ENCODE measurements around the gene WDR1.

The WDR1 gene

DNA sequence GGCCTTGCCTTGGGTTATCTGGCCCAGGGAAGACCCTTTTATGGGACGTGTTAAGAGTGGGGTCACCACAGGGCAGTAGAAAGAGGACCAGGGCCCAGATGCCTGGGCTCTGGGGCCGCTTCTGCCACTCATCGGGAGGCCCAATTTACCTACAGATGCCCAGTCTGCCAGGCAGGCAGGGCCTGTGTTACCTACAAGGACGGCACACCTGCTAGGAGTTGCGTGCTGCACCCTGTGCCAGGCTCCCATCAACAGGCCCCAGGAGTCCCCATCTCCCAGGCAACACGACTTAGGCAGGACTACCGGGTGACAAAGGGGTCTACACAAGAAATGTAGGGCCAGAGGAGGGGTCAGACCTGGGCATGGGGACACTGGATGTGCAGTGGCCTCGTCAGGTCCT is 34.6 kb downstream of the WDR1 start:
- TF ChIP-seq, protein P1, sequence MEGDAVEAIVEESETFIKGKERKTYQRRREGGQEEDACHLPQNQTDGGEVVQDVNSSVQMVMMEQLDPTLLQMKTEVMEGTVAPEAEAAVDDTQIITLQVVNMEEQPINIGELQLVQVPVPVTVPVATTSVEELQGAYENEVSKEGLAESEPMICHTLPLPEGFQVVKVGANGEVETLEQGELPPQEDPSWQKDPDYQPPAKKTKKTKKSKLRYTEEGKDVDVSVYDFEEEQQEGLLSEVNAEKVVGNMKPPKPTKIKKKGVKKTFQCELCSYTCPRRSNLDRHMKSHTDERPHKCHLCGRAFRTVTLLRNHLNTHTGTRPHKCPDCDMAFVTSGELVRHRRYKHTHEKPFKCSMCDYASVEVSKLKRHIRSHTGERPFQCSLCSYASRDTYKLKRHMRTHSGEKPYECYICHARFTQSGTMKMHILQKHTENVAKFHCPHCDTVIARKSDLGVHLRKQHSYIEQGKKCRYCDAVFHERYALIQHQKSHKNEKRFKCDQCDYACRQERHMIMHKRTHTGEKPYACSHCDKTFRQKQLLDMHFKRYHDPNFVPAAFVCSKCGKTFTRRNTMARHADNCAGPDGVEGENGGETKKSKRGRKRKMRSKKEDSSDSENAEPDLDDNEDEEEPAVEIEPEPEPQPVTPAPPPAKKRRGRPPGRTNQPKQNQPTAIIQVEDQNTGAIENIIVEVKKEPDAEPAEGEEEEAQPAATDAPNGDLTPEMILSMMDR (IDR thresholded peaks at IDR 0.05; ENCODE audit: low read depth, low read length), result no peak
- no peak for DNase-seq (ENCODE audit: extremely low read depth, low read depth)

DNA sequence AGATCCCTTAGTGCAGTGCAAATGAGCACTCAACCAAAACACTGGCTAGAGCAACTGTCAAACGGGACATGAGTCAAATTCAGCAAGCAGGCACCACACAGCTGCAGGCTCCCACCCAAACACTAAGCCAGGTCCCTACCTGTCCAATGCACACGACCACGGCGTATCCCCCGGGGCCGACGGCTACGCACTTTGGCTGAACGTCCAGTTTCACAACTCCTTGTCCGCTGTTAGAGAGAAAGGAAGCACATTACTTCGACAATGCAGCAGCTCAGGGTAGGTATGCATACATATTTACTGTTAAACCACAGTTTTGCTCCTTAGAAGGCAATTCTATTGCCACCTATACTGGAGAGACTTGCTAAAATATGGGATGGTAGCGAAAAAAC is 35.4 kb downstream of the WDR1 start:
- TF ChIP-seq, protein P1 (IDR thresholded peaks at IDR 0.05; ENCODE audit: low read depth, low read length), result no peak
- no peak for DNase-seq (ENCODE audit: extremely low read depth, low read depth)

DNA sequence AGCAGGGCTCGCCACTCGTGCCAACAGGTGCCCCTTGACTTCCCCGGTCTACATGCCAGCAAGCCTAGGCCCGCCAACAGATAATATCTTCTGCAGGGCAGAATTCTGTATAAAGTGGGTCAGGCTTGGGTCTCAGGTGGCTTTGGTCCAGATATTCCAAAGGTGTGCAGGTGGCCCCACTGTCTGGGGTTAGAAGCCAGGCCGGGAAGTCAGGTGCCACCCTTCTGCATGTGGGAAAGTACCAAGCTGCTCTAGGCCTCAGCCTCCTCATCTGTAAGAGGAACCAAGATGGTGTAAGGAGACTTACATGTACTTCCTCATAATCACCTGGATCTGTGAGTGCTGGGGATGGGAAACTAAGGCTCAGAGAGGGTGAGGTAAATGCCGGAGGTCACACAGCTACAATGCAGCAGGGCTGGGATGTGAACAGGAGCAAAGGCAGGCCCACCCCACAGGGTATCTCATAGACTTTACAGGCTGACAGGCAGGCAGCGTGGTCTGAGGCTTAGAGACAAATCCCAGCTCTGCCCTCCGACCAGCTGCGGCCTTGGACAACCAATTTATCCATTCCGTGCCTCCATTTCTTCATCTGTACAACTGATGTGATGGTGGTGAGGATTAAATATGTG is 35.9 kb downstream of the WDR1 start:
- DNase-seq (ENCODE audit: extremely low read depth, low read depth), result no peak
- TF ChIP-seq, protein P1 (IDR thresholded peaks at IDR 0.05; ENCODE audit: low read depth, low read length), result no peak

DNA sequence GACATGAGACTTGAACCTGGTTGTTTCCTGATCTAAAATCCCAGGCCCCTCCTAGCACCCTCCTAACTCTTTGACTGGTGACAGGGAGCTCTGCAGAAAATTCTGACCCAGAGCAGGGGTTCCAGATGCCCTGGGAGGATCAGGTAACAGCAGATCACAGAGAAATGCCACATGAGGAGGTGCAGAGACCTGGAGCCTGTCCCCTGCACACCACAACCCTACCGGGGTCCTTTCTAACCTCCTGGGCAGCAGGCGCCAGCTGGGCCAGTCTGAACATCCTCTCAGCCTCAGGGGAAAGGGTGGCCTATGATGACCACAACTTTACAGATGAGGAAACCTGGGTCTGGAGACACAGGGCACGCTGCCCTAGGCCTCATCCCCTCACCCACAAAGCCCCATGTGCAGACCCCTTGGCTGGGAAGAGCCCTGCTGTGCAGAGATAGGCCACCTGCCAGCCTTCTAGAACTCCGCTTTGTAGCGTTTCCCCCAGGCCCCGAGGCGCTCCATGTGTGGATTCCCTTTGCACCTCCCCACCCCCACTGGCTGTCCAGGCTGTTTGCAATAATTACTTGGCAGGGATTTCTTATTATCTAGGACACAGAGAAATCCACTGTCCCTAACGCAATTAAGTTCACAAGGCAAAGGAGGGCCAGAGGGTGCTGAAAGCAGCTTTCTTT is 36.5 kb downstream of the WDR1 start:
- TF ChIP-seq, protein P1 (IDR thresholded peaks at IDR 0.05; ENCODE audit: low read depth, low read length), result no peak
- no peak for DNase-seq (ENCODE audit: extremely low read depth, low read depth)

DNA sequence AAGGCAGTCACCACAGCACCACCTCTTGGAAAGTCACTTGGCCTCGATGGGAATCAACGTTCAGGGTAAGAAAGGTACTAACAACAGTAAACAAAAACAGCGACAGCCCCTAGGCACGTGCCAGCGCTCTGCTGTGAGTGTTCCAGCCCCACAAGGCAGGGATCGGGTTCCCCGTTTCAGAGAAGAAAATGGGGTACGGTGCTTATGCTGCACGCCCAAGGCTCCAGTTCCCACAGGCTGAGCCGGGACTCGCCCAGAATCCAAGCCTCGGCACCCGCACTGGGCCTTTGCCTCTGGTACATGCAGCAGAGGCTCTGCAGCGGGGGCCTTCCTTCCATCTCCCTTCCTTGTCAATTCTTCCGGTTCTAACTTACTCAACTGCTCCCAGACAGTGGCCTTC is 37.3 kb downstream of the WDR1 start:
- no peak for DNase-seq (ENCODE audit: extremely low read depth, low read depth)
- TF ChIP-seq, protein P1 (IDR thresholded peaks at IDR 0.05; ENCODE audit: low read depth, low read length), result no peak

DNA sequence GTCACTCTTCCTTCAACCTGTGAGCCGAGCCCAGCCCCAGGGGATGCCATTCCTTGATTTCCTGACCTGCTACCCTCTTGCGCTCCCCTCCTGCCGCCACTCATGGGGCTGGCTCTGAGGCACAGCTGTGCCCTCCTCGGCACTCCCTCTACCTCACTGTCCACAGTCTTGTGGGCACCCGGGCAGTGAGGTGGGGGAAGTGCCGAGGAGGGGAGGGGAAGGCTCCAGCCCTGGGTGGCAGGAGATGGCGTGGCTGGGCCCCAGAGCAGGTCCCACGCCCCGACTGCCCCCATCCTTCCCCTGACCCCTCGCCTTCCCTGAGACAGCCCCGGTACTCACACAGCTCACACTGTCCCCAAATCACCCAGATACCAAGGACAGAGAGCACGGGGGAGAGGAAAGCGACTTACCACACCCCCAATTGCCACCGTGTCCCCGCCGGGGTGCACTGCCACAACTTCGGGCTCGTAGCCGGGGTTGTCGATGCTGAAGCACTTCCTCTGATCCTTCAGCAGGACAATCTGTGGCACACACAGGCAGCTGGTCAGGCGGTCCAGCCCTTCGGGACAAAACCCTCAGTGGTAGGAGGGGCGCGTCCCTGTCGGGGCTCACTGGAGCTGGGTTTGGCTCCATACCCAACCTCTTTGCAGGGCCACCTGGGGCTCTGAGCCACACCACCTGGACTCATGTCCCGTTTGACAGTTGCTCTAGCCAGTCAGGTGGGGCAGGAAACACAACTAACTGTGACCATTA is 37.9 kb downstream of the WDR1 start:
- TF ChIP-seq, protein P1 (IDR thresholded peaks at IDR 0.05; ENCODE audit: low read depth, low read length), result no peak
- DNase-seq (ENCODE audit: extremely low read depth, low read depth), result no peak
